HepG2 (cell line): ENCODE results near the gene ATXN2. TPM values are rescaled to one million over a fixed set of nuclear protein-coding genes. Genes with fewer than 3 reads are reported as not detected.

Experiments
- ATAC-seq: fragments of 200-7000 bp; cut with Tn5 transposase; 3 replicates; pipeline ENCODE4 v1.9.1; 2020; ENCODE audit warnings: mild to moderate bottlenecking, moderate library complexity
- BruUV-seq: library from RNA; stranded (reverse); fragments of 400-500 nt; replicated peaks from 2 replicates; lab custom pipeline; 2021; lab: Mats Ljungman, UMichigan
- CTCF ChIA-PET: fragments of 300-600 bp; formaldehyde crosslinking; extraction: SDS; loops from one replicate; lab custom pipeline; 2021; ENCODE audit warnings: low total read pairs, inconsistent platforms, low intra/inter-chr PET ratio; lab: Yijun Ruan, JAX
- POLR2A ChIA-PET: fragments of 350-600 bp; sonication (Branson Sonifier 250); formaldehyde crosslinking; loops from one replicate; lab custom pipeline; 2020; ENCODE audit warnings: antibody characterized with exemption, inconsistent platforms; lab: Yijun Ruan, JAX
- DNase-seq: peaks from one replicate; pipeline ENCODE4 v3.0.0-alpha.2; 2015; ENCODE audit warnings: low spot score
- FAIRE-seq: peaks from 3 replicates; lab custom pipeline; 2011; peaks lifted over from hg19 to GRCh38; lab: Jason Lieb, UNC
- H2AFZ ChIP-seq: one replicate; pipeline ENCODE4 v1.6.1; 2011; ENCODE audit warnings: low read length, inconsistent platforms
- H3K27ac ChIP-seq: fragments of 300-600 bp; 3 replicates; pipeline ENCODE4 v1.8.0; 2011; ENCODE audit warnings: mixed run types, mild to moderate bottlenecking, mixed read lengths, low read length, inconsistent platforms; ENCODE audit not compliant: insufficient read depth; ENCODE audit errors: extremely low read length
- H3K27me3 ChIP-seq, 2 experiments: fragments of 200-600 bp in 1 of 2; 2 replicates in 1 of 2; 3 replicates in 1 of 2; pipeline versions ENCODE4 v1.6.0 to v1.8.0; 2011; ENCODE audit warnings: low read length in 2 of 2, mild to moderate bottlenecking in 2 of 2, moderate library complexity in 2 of 2, inconsistent platforms in 1 of 2; ENCODE audit not compliant: insufficient read depth in 2 of 2, control insufficient read depth in 1 of 2
- H3K36me3 ChIP-seq, 2 experiments: fragments of 200-600 bp in 1 of 2; replicated peaks in 1 of 2; 2 replicates in 1 of 2; 3 replicates in 1 of 2; pipeline versions ENCODE4 v1.5.1 to v1.8.0; 2011; ENCODE audit warnings: low read length in 2 of 2, inconsistent platforms in 1 of 2; ENCODE audit not compliant: insufficient read depth in 2 of 2, control insufficient read depth in 1 of 2
- H3K4me1 ChIP-seq: 2 replicates; pipeline ENCODE4 v1.5.1; 2012; ENCODE audit warnings: low read length, inconsistent platforms; ENCODE audit not compliant: insufficient read depth
- H3K4me2 ChIP-seq: 2 replicates; pipeline ENCODE4 v1.6.0; 2011; ENCODE audit warnings: low read depth, low read length, inconsistent platforms
- H3K4me3 ChIP-seq, 3 experiments: fragments of 200-600 bp in 1 of 3; sonication (generic), shearing (Covaris generic) in 1 of 3; replicated peaks in 1 of 3; 2 replicates each; pipeline ENCODE4 v1.5.1; 2011 to 2016; ENCODE audit warnings: low read length in 3 of 3, inconsistent platforms in 2 of 3, low read depth in 2 of 3, mild to moderate bottlenecking in 2 of 3, control low read depth in 1 of 3, mixed read lengths in 1 of 3; ENCODE audit not compliant: insufficient read depth in 1 of 3
- H3K79me2 ChIP-seq: one replicate; pipeline ENCODE4 v1.6.1; 2011; ENCODE audit warnings: low read length, inconsistent platforms; ENCODE audit not compliant: insufficient read depth
- H3K9ac ChIP-seq: 2 replicates; pipeline ENCODE4 v1.6.0; 2011; ENCODE audit warnings: mild to moderate bottlenecking, low read depth, low read length, inconsistent platforms; ENCODE audit not compliant: insufficient read depth
- H3K9me3 ChIP-seq: 2 replicates; pipeline ENCODE4 v1.5.1; 2012; ENCODE audit warnings: mild to moderate bottlenecking, low read length
- H4K20me1 ChIP-seq: 2 replicates; pipeline ENCODE4 v1.6.0; 2011; ENCODE audit warnings: inconsistent platforms, mild to moderate bottlenecking, low read length, moderate library complexity; ENCODE audit not compliant: insufficient read depth
- AGO2 ChIP-seq: fragments of 200-400 bp; formaldehyde crosslinking; optimal IDR thresholded peaks from 2 replicates; pipeline ENCODE3; 2017; ENCODE audit warnings: mild to moderate bottlenecking, low read depth, low read length, moderate library complexity
- ATM ChIP-seq: fragments of 450-650 bp; IDR thresholded peaks from 2 replicates; pipeline ENCODE4 v1.7.1; 2017; ENCODE audit warnings: mild to moderate bottlenecking, borderline replicate concordance
- ISL2 ChIP-seq: sonication (generic); formaldehyde crosslinking; IDR thresholded peaks from 2 replicates; pipeline ENCODE4 v1.5.0; 2020; ENCODE audit warnings: missing genetic modification reagents
- MEIS1 ChIP-seq: sonication (generic); formaldehyde crosslinking; IDR thresholded peaks from 2 replicates; pipeline ENCODE4 v1.9.0; 2021; ENCODE audit warnings: mild to moderate bottlenecking, missing genetic modification reagents, moderate library complexity, borderline replicate concordance
- MXI1 ChIP-seq: IDR thresholded peaks from 3 replicates; pipeline ENCODE4 v1.6.1; 2012; ENCODE audit warnings: low read depth, low read length, inconsistent platforms, borderline replicate concordance
- PITX1 ChIP-seq: sonication (generic); formaldehyde crosslinking; IDR thresholded peaks from 2 replicates; pipeline ENCODE4 v1.5.1; 2020; ENCODE audit warnings: mild to moderate bottlenecking, missing genetic modification reagents
- RERE ChIP-seq: IDR thresholded peaks from 2 replicates; pipeline ENCODE4 v1.6.1; 2016; ENCODE audit warnings: low read depth, missing genetic modification reagents, missing compliant biosample characterization
- RFX1 ChIP-seq: fragments of 450-650 bp; IDR thresholded peaks from 2 replicates; pipeline ENCODE4 v1.6.1; 2017
- SNAPC4 ChIP-seq: sonication (generic); formaldehyde crosslinking; IDR thresholded peaks from 2 replicates; pipeline ENCODE4 v1.4.0; 2020; ENCODE audit warnings: mild to moderate bottlenecking, missing genetic modification reagents
- ZFX ChIP-seq: sonication (generic); formaldehyde crosslinking; IDR thresholded peaks from 2 replicates; pipeline ENCODE4 v1.4.0; 2020; ENCODE audit warnings: mild to moderate bottlenecking, low read depth, missing genetic modification reagents, moderate library complexity
- ZIK1 ChIP-seq: sonication (generic); formaldehyde crosslinking; IDR thresholded peaks from 2 replicates; pipeline ENCODE4 v1.5.0; 2020; ENCODE audit warnings: mild to moderate bottlenecking, low read depth, missing genetic modification reagents, borderline replicate concordance
- ZMYM2 ChIP-seq: sonication (generic); formaldehyde crosslinking; IDR thresholded peaks from 2 replicates; pipeline ENCODE4 v1.8.0; 2022; ENCODE audit warnings: mild to moderate bottlenecking, missing genetic modification reagents
- ZNF703 ChIP-seq: sonication (generic); formaldehyde crosslinking; IDR thresholded peaks from 2 replicates; pipeline ENCODE4 v1.5.1; 2020; ENCODE audit warnings: missing genetic modification reagents, mild to moderate bottlenecking, moderate library complexity, borderline replicate concordance
- ZNF713 ChIP-seq: sonication (generic); formaldehyde crosslinking; IDR thresholded peaks from 2 replicates; pipeline ENCODE4 v1.4.0; 2020; ENCODE audit warnings: mild to moderate bottlenecking, missing genetic modification reagents
- ZNF850 ChIP-seq: sonication (generic); formaldehyde crosslinking; conservative IDR thresholded peaks from 2 replicates; pipeline ENCODE4 v1.9.0; 2021; ENCODE audit warnings: mild to moderate bottlenecking, missing genetic modification reagents
- WGBS: methylation state at CpG from one replicate; pipeline ENCODE4 v1.1.6; 2017; ENCODE audit warnings: low lambda C conversion rate; 5-methylcytosine and 5-hydroxymethylcytosine counted together
- in situ Hi-C: cut with HindIII; loops from 2 replicates; pipeline ENCODE4 v1.10.0; 2017; ENCODE audit warnings: low pct_unique_long_range_greater_than_20kb; ENCODE audit not compliant: extremely low pct_ligation_motif_present
- intact Hi-C: fragments of 100-400 bp; cut with micrococcal nuclease; formaldehyde crosslinking; loops from one replicate; pipeline ENCODE4 v1.10.0; 2022; ENCODE audit not compliant: unreplicated experiment
- polyA plus RNA-seq, 8 experiments: library from polyadenylated mRNA; depleted of rRNA in 3 of 8; stranded (reverse) in 7 of 8; unstranded in 1 of 8; fragments of >200 nt; fragmentation: Illumina TruSeq in 4 of 8; extraction: Trizol in 4 of 8; gene quantifications; 2 replicates each; pipeline versions ENCODE4 v1.2.1 to v1.2.3, GENCODE V29; 2011 to 2016; ENCODE audit warnings: low read depth in 4 of 8, missing spikeins in 1 of 8, mixed read lengths in 1 of 8; ENCODE audit not compliant: insufficient read depth in 1 of 8
- total RNA-seq, 5 experiments: library from RNA; depleted of rRNA; stranded (reverse); fragments of >200 nt; fragmentation: Illumina TruSeq; extraction: Trizol; gene quantifications; 2 replicates each; pipeline ENCODE4 v1.2.3, GENCODE V29; 2016; ENCODE audit warnings: low read depth in 1 of 5

The ATXN2 gene
- total and polyA plus RNA-seq, 2 of the 13 experiments (the other 11 are each of a cell fraction or from before 2014, with no cell fraction given): 18.1 to 27.1 TPM

- TF ChIP-seq MEIS1 (CRISPR knock-in tag) (no peak), RERE (CRISPR knock-in tag) (no peak), ZNF703 (CRISPR knock-in tag) (no peak), ATM (no peak), PITX1 (CRISPR knock-in tag) (no peak), ZNF850 (CRISPR knock-in tag) (no peak)
- TF ChIP-seq, all 625 proteins: peak for 0
Observed at GRCh38 chr12:111506260-111506659, 92.9 kb downstream of the ATXN2 start (continued).

- CTCF ChIA-PET: no interaction called here
- H3K27ac ChIP-seq: no peak overlapping the region
- intact Hi-C loops: no loop called here
- no peaks in the 10 kb centered on the region for H3K4me1 ChIP-seq
- H3K4me2 ChIP-seq: no peak overlapping the region
- H3K4me3 ChIP-seq: no peak overlapping the region
- H2AFZ ChIP-seq: no peak overlapping the region
- no peaks in the 10 kb centered on the region for H3K9me3 ChIP-seq
- no peaks in the 10 kb centered on the region for H3K79me2 ChIP-seq
- in situ Hi-C loops: no loop called here
- no peaks in the 10 kb centered on the region for H4K20me1 ChIP-seq
- no peak overlapping the region for H3K9ac ChIP-seq
- ATAC-seq: no peak
- no TSS peak for BruUV-seq
- POLR2A ChIA-PET: no interaction called here
- DNase-seq: no peak
- H3K36me3 ChIP-seq: peaks cover 6 to 52% of the 10 kb centered on the region in 2 experiments
- no peaks in the 10 kb centered on the region for H3K27me3 ChIP-seq
- FAIRE-seq: no peak
- WGBS: 92% methylated on average over 1 of the region's 1 CpG
- TF ChIP-seq MXI1: no peak
- TF ChIP-seq SNAPC4 (CRISPR knock-in tag): no peak
- no peak for TF ChIP-seq ZMYM2 (CRISPR knock-in tag)
- TF ChIP-seq ZNF713 (CRISPR knock-in tag): no peak
- TF ChIP-seq ZIK1 (CRISPR knock-in tag): no peak
- TF ChIP-seq AGO2: no peak
- TF ChIP-seq ZFX (CRISPR knock-in tag): no peak
- no peak for TF ChIP-seq RFX1
- no peak for TF ChIP-seq ISL2 (CRISPR knock-in tag)
Observed at GRCh38 chr12:111505601-111506036, 93.5 kb downstream of the ATXN2 start.
